Suppressor macrophage (primary cell): ENCODE measurements around the gene CLASP1.
"Not testable (repeated sequence)": the region's sequence is repeated elsewhere in the genome, so short reads cannot be mapped to it uniquely, and the experiment has no call there.

Experiments used
- DNase-seq, 4 experiments: peaks; one replicate each; pipeline ENCODE4 v3.0.0-alpha.2; 2020 to 2022

The CLASP1 gene

DNA sequence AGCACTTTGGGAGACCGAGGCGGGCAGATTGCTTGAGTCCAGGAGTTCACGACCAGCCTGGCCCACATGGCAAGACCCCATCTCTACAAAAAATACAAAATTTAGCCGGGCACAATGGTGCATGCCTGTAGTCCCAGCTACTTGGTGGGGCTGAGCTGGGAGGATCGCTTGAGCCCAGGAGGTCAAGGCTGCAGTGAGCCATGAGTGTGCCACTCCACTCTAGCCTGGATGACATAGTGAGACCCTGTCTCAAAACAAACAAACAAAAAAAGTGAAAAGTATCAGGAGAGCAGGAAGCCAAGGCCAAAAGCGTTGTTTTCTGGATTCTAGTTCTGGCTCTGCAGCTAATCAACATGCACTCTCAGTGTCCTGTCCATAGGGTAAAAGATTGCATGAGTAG lies 10.7 kb upstream of the CLASP1 start:
- DNase-seq, result no peak

DNA sequence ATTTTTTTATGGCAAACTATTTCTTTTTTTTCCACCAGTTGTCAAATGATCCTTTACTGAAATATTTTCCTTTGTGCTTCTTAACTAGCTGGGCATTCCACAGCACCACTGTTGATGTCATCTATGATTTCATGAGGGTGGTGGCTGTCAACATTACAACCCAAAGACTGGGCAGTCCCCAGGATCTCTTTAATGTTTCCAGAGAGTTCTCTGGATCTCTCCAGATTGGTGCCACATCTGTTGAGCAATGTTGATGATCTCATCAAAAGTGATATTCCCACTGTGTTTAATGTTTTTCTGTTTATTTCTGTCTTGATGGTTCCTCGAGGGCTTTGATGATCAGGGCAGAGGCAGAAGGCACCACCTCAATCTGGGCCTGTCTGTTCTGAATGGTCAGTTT lies 9.1 kb upstream of the CLASP1 start:
- not testable (repeated sequence) for DNase-seq

DNA sequence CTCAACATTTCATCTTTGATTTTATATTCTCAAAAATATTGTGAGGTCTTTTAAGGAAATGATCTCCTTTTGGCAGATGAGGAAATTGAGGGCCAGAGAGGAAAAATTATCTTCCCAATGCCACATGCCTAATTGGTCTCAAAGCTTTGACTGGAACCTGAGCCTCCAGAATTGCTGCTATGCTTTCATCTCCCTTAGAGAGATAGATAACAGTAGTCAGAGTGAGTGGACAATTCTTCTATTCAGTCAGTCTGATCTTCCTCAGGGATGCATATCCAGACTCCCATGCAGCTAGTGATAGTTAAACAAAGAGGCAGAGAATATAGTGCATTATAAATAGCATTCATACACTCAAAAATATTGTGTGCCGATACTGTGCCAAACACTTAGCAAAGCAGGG lies 3.8 kb upstream of the CLASP1 start:
- no peak for DNase-seq

DNA sequence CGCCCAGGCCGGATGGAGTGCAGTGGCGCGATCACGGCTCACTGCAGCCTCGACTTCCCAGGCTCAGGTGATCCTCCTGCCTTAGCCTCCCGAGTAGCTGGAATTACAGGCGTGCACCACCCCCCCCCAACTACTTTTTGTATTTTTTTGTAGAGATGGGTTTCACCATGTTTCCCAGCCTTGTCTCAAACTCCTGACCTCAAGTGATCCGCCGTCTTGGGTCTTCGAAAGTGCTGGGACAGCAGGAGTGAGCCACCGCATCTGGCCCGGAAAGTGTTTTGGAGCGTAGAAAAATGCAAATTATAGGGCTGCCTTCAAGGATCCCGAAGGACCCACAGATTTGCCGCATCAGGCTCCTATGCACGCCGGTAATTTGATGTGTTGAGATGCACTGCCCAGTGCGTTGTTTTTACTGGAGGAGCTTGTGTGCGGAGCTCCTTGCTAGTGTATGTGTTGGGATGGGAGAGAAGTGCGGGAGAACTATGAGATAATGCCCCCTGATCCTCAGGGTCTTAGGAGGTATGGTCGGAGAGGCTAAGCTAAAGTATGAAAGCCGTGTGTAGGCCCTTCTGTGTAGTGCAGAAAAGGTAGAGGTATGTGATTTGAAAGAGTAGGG lies 1.2 kb upstream of the CLASP1 start:
- peak; percentile 11 to 31 (median 19) for DNase-seq

DNA sequence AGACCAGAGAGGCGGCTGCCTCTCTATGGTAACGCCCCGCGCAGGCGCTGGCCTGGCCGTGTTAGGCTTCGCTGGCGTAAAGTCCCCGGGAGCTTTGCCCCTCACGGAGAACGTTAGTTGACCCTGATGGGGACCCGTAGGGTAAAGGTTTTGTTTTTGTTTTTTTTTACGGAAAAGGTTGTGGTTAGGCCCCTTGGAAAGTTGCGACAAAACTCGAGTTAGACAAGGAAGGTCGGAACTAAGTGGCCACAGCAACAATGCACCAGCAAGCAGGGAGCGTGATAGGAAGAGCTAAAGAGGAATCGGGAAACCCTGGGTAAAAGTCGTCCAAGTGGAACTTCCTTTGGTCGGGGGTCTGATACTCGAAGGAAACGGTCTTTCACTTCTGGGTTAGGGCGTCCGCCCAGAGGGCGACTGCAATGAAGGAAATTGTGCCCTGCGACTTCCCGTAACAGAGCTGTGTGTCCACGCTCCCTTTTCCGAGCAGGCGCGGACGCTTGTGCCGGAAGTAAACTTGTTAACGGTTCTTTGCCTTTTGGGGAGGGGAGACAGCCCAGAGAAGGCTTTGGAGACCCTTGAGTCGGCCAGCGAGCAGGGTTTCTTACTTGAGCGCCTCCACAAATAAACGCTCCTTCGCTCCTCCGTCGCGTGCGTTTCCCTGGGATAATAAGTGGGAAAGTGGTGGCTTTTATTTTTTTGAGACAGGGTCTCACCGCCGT lies 493 bp upstream of the CLASP1 start:
- DNase-seq, result peak; percentile 98 to 99 (median 99)

DNA sequence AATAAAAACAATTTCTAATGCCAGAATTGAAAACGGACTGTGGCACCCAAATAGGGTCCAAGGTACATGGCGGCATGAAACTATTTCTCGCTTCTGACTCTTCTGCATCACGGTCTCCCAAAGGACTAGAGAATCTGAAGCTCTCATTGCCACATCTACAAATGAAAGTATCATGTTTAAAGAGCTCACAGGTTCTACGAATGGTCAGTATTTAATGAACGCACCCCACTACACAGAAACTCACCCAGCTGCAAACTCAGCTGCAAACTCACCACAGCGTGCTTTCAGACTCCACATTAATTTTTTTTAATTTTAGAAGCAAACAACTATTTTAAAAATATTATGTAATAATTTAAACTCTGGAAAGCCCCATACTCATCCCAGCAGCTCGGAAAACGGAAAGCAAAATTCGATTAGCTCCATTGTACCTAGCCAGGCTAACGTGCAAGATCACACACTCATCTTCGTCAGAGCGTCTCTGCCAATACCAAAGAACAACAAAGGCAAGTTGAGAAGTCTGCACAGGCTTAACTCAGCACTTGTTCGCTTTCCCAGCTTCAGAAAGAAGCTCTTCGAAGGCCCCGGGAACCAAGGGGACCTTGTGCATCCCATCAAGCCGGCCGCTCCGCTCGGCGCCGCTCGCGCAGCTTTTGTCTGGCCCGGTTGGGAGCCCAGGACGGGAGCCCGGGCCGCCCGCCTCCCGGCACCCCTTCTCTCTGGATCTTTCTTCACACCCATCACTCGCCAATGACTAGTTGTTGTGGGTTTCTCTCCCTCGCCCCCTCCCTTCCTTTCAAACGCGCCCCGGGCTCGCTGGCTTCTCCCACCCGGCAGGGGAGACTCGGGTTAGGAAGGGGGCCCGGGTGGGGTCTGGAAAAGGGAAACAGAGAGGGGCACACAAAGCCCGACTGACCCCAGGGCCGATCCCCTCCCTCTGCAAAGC lies 785 bp downstream of the CLASP1 start:
- peak; percentile 55 to 73 (median 58) for DNase-seq

DNA sequence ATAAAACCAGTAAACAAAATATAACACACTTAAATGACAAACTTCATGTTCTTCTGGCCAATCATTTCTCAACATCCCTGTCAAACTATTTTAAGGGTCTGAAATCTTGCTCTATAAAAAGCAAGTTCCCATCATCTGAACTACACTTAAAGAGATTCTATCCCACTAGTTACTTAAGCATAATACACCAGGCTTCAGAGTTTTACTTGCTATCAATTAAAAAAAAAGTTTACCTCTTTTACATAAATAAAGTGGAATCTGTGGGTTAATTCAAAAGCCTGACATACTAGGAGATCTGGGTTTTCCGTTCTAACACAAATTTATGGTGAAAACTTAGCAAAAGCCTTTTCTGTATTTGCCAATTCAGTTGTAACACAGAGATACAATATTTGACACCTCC lies 1.9 kb downstream of the CLASP1 start:
- no peak for DNase-seq

DNA sequence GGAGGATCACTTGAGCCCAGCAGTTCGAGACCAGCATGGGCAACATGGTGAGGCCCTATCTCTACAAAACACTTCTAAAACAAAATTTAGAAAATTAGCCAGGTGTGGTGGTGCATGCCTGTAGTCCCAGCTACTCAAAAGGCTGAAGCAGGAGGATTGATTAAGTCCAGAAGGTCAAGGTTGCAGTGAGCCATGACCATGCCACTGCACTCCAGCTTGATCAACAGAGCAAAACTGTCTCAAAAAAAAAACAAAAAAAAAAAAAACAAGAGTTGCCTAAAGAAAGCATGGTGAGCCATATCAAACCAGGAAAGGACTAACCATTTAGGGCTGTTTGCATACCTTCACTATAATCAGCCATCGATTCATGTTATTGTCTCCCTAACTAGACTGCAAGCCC lies 4.5 kb downstream of the CLASP1 start:
- DNase-seq, result no peak

DNA sequence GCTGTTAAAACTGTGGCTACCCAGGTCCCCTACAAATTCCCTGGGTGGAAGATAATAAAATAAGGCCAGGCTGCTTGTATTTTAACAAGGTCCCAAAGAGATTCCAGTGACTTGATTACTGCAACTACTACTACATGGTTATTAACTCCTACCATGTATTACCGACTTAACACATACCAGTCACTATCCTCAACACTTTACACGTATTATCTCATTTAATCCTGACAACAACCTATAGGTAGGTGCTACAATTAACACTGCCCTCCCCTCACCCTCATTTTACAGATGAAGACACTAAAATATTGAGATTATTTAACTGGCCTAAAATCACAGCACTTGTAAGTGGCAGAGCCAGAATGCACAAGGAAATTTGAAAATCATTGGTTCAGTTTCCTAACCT lies 5.4 kb downstream of the CLASP1 start:
- no peak for DNase-seq

DNA sequence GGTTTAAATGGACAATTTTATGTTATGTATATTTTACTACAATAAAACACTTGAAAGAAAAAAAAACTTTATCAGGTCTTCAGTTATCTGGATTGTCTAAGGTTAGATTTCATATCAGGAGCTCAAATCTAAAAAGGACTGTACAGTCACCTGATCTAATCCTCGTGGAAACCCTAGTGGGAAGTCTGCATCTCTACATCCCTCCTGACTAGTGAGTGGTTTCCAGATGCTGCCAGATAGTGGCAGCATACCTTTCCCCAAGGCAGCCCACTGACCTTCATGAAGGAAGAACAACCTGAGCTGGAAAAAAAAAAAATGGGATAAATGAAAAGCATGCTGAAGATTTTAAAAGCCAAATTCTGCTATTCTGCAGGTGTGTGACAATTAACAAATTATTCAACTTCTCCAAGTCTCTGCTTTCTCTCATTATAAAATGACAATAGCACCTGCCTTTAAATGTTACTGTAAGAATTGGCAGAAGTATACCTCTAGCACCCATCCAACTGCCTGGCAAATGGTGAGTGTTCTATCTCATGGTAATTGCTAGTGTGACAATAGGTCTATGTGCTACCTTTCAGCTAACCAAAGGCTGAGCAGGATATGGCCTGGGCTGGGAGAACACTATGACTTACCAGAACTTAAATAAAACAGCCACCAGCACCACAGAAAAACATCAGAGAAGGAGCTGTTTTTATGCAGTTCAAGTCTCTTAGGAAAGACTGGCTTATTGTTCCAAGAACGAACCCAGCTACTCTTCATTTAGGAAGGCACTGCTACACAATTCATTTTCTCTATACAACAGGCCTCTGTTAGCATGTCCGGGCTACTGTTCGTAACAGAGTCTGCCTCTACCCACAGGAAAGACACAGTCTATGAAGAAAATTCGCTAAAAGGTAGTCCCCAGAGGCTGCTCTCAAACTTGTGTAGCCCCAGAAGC lies 8.6 kb downstream of the CLASP1 start:
- no peak for DNase-seq

DNA sequence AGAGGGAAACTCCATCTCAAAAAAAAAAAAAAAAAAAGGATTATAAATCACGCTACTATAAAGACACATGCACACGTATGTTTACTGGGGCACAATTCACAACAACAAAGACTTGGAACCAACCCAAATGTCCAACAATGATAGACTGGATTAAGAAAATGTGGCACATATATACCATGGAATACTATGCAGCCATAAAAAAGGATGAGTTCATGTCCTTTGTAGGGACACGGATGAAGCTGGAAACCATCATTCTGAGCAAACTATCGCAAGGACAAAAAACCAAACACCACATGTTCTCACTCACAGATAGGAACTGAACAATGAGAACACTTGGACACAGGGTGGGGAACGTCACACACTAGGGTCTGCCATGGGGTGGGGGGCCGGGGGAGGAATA lies 9.4 kb downstream of the CLASP1 start:
- not testable (repeated sequence) for DNase-seq

DNA sequence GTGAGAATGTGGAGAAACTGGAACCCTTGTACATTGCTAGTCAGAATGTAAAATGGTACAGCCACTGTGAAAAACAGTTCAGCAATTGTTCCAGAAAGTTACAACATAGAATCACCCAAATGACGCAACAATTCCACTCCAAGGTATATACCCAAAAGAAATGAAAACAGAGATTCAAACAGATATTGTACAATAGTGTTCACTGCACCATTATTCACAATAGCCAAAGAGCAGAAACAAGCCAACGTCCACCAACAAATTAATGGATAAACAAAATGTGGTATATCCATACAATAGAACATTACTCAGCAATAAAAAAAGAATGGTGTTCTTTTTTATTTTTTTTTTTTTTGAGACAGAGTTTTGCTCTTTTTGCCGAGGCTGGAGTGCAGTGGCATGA lies 10.9 kb downstream of the CLASP1 start:
- peak in 1 of 4 experiments; percentile 14 for DNase-seq

DNA sequence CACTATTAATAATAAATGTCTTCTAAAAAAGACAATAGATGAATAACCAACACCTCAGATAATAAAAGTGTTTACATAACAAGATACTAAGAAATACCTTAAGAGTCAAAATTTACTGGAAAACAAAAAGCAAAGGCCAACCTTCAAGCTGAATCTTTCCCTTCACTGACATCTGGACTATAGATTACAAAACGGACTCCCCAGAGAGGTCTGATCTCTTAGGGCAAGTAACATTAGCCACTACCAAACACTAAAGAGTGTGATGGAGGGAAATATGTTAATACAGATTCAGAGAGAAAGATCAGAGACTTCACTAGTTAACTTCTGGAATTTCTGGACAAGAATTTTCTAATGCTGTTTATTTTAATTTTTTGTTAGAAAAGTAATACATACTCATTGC lies 13.9 kb downstream of the CLASP1 start:
- no peak for DNase-seq

DNA sequence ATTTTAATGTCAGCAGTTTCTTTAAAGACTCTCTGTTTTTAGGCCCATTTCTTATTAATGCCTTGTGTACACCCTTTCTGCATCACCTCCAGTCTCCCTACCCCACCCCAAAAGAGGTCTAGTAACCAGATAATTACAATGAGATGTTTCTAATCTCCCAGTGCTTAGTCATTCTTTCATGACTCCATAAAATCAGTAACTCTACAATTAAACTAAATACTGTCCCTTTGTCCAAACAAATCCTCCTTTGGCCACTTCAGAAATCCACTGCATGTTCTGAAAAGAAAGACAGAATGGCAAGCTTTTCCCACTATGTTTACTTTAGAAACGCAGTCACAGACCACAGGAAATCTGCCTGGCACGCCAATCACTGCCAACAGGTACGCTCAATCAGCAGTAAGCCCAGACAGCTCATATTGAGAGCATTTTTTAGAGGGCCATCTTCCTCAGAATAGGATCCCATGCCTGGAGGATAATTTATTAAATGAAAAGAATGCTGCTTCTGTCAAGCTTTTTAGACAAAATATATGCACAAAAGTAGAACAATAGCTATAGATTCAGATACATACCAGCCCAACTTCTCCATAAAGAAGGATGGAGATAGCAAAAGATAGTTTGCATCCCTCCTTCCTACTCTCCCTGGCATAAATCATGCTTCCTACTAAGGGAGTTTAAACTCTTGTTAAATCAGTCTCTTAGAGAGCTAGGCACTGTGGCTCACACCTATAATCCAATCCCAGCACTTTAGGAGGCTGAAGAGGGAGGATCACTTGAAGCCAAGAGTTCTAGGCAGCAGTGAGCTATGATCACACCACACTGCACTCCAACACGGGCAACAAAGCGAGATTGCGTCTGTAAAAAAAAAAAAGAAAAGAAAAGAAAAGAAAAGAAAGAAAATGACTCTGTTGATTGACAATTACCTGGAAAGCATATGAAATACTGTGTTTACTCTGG lies 14.6 kb downstream of the CLASP1 start:
- DNase-seq, result no peak

DNA sequence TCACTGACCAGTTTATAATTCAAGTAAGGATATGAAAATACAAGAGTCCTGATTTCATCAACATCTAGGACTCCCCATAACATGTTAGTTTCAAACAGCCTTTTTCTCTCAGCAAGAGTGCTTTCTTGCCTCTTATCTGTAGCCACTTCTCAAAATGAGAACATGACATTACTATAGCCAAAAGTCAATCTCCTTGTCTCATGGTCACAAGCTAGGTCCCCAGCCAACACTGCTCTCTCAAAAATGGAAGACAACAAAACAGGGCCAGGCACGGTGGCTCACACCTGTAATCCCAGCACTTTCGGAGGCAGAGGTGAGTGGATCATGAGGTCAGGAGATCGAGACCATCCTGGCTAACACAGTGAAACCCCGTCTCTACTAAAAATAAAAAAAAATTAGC lies 15.8 kb downstream of the CLASP1 start:
- no peak for DNase-seq

DNA sequence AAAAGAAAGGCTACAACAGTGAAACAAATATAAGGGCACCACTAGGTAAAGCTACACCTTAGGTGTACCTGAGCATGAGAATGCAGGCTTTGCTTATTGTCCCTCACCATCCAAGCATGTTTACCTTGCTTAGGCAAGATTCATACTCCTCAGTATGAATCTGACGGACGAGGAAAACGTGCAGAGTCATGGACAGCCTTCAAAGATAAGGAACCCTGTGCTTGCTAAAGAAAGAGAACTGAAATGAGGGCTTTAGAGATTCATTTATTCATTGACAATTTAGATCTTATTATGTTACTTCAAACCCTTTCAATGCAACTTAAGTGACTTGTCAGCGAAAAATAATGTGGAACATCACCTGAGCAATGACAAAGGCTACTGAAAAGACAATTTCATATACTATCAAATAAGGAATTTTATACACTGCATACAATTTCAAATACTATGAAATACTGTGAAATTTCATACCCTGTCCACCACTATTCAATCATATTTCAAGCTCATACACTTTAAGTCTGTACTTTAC lies 21.7 kb downstream of the CLASP1 start:
- no peak for DNase-seq

DNA sequence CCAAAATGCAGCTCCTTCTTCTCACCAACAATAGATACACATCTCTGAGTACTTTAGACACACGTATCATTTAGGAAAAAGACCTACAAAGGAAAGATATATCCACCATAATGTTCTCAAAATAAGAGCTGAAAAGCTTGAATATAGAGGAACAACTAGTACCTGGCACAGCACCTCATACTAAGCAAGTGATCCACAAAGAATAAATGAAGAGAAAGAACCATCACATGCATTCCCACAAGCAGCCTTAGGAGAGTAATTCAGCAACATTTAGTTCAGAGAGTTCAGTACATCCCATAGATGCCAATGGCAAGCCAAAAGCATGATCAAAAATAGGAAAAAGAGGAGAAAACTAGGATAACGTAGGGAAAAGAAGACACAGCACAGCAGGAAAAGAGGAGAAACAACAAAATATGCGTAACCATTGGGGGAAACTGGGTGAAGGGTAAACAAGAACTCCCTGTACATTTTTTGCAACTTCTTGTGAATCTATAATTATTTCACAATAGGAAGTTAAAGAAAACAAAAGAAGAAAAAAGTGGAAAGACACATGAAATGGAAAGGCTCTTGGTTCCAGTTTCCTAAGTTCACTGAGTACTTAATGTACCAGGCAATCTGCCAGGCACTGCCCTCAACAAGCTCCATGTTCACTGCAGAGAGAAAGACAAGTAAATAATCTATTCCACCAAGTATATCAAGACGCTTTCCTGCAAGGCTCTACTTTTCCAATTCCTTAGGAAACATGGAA lies 22.3 kb downstream of the CLASP1 start:
- DNase-seq, result no peak

DNA sequence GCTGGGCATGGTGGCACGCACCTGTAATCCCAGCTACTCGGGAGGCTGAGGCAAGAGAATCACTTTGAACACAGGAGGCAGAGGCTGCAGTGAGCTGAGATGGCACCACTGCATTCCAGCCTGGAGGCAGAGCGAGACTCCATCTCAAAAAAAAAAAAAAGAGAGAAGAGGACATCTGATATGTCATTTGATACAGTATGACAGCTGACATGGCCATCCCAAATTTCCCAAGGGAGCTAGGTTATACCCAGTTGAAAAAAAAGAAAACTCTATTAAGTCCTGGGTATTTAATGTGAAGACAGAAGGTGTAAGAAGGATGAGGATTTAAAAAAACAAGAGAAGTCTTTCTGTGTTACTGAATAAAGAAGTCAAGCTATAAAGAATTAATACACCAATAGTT lies 23.3 kb downstream of the CLASP1 start:
- no peak for DNase-seq

DNA sequence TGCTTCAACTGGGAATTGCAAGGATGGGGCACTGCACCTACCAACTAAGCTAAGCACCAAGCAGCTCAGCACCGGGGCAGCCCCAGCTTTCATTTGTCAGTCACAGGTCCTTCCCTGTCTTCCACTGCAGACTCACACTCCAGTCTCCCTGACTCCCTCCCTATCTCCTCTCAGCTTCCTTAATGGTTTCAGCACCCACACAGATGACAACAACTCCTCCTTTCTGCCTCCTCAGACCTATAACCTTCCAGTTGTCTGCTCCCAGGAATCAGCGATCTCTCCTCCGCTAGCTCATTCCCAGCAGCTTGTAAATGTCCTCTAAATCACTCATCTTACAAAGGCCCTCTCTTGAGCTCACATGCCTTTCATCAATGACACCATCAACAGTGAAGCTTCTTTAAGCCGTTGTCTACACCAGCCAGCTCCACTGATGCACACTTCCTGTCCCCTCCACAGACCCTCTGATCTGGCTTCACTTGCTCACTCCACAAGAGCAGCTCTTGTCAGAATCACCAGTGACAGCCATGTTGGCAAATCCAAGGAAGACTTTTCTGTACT lies 32.1 kb downstream of the CLASP1 start:
- DNase-seq, result peak in 1 of 4 experiments; percentile 6

DNA sequence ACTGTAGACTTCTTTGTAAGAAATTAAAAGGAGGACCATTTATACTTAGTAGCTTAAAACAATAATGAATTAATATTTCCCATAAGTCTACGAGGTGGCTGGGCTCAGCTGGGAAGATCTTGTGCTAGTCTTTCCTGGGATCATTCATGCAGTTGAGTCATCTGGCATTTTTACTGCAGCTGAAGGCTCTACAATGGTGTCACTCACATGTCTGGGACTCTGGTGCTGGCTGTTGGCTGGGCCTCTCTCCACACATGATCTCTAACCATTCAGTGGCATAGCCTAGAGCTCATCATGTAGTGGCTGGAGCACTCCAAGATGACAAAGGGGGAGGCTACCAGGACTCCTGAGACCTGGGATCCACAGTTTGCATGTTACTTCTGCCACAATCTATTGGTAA lies 35.5 kb downstream of the CLASP1 start:
- DNase-seq, result no peak
